Measurements from ENCODE around the gene FURIN. TPM values are rescaled to one million over a fixed set of nuclear protein-coding genes. Genes with fewer than 3 reads are reported as not detected.

Gene FURIN
- total RNA-seq, 4 donors from 2014 or later = 61.6 to 120 (median 100) TPM

- 88% methylated on average over 22 of the region's 22 CpGs for WGBS
- DNase-seq (ENCODE audit: low spot score in 2 of 2) = no peak
- no peak overlapping the region for H3K4me3 ChIP-seq
- peaks cover 100% of the 10 kb centered on the region for H3K36me3 ChIP-seq
- H3K9me3 ChIP-seq = no peaks in the 10 kb centered on the region
- no peak overlapping the region for H3K27ac ChIP-seq
- H3K4me1 ChIP-seq = no peaks in the 10 kb centered on the region
- TF ChIP-seq, protein P1, sequence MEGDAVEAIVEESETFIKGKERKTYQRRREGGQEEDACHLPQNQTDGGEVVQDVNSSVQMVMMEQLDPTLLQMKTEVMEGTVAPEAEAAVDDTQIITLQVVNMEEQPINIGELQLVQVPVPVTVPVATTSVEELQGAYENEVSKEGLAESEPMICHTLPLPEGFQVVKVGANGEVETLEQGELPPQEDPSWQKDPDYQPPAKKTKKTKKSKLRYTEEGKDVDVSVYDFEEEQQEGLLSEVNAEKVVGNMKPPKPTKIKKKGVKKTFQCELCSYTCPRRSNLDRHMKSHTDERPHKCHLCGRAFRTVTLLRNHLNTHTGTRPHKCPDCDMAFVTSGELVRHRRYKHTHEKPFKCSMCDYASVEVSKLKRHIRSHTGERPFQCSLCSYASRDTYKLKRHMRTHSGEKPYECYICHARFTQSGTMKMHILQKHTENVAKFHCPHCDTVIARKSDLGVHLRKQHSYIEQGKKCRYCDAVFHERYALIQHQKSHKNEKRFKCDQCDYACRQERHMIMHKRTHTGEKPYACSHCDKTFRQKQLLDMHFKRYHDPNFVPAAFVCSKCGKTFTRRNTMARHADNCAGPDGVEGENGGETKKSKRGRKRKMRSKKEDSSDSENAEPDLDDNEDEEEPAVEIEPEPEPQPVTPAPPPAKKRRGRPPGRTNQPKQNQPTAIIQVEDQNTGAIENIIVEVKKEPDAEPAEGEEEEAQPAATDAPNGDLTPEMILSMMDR (IDR thresholded peaks at IDR 0.05) = no peak
- no peak for TF ChIP-seq POLR2A (IDR thresholded peaks at IDR 0.05)
- no peak for TF ChIP-seq EP300 (IDR thresholded peaks at IDR 0.05)
- TF ChIP-seq POLR2AphosphoS5 (IDR thresholded peaks at IDR 0.05) = no peak
- no peaks in the 10 kb centered on the region for H3K27me3 ChIP-seq
These were observed 46.1 kb downstream of the FURIN start for GRCh38 chr15:90914305-90915080.

DNA sequence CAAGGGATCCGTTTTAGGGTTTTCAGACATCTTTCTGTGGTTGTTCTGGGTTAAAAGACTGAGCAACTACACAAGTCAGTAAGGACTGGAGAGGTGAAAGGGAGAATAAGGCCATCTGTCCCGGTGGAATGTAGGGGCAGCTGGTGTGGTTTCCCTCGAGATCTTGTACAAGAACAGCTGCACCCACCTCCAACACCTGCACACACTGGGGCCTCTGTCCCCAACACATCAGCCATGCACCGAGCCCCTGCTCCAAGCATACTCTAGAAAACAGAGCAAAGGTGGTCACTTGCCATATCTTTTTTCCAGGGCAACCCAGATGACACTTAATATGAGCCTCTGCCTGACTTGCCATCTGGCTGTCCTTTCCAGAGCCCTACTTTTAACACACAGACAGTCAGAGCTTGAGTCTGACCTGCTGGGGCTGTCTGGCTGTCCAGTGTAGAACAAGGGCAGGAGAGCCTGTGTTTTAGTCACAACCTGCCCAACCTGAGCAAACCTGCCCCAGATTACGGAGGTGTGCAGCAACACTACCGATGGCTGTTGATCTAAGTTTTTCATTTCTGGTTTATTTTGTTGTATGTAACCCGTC is 46.9 kb downstream of the FURIN start:
- 85% methylated on average over 7 of the region's 7 CpGs for WGBS
- TF ChIP-seq POLR2AphosphoS5 (IDR thresholded peaks at IDR 0.05) (no peak), POLR2A (IDR thresholded peaks at IDR 0.05) (no peak)
- TF ChIP-seq, protein P1 (IDR thresholded peaks at IDR 0.05) = no peak
- peaks cover 100% of the 10 kb centered on the region for H3K36me3 ChIP-seq
- DNase-seq (ENCODE audit: low spot score in 2 of 2) = no peak
- no peaks in the 10 kb centered on the region for H3K4me1 ChIP-seq
- no peak overlapping the region for H3K27ac ChIP-seq
- no peaks in the 10 kb centered on the region for H3K9me3 ChIP-seq
- no peaks in the 10 kb centered on the region for H3K27me3 ChIP-seq
- H3K4me3 ChIP-seq = no peak overlapping the region

DNA sequence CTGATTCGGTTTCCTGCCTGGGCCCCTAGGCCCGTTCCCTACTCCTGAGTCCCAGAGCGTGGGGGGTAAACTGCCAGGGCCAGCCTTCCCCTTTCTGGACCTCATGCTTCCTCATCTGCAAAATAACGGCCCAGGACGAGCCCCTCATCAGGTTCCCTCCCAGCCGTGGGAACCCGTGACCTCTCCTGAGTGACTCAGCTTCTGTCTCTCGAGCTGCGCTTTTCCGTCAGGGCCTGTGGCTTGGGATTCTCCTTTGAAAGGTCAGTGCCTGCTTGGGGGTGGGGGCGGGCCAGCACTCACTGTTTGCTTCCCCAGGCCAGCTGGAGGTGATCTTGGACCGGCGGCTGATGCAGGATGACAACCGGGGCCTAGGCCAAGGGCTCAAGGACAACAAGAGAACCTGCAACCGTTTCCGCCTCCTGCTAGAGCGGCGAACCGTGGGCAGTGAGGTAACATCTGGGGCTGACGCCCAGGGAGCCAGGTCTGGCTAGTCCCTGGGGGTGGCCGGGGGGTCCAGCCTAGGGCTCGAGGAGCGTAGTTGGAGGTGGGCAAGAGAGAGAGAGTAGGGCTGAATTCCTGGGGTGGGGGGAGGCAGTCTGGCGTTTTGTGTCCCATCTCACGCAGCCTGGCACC is 47.5 kb downstream of the FURIN start:
- Histone ChIP-seq H3K27me3 (no peaks in the 10 kb centered on the region), H3K36me3 (peaks cover 100% of the 10 kb centered on the region), H3K4me1 (no peaks in the 10 kb centered on the region), H3K27ac (no peak overlapping the region), H3K9me3 (no peaks in the 10 kb centered on the region), H3K4me3 (no peak overlapping the region)
- WGBS = 72% methylated on average over 25 of the region's 25 CpGs
- no peak for TF ChIP-seq EP300 (IDR thresholded peaks at IDR 0.05)
- TF ChIP-seq, protein P1 (IDR thresholded peaks at IDR 0.05) = no peak
- no peak for TF ChIP-seq POLR2A (IDR thresholded peaks at IDR 0.05)
- no peak for DNase-seq (ENCODE audit: low spot score in 2 of 2)

DNA sequence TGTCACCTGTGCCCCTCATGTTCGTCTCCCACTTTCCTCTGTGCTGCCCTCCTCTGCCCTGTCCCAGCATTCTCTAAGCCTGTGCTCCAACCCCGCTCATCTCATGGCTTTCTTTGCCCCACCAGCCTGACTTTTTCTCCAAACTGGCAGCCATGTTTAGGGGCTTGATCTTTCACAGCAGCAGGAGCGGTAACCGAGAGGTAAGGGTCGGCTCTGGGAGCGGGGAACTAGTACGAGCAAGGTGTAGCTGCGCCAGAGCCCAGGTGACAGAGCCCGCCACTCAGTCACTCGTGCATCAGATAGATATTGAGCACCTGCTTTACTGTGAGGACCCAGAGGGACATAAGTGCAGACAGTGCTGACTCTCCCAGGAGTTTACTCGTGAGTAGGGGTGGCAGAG is 48.1 kb downstream of the FURIN start:
- H3K4me3 ChIP-seq = no peak overlapping the region
- DNase-seq (ENCODE audit: low spot score in 2 of 2) = no peak
- H3K27ac ChIP-seq = no peak overlapping the region
- TF ChIP-seq POLR2AphosphoS5 (IDR thresholded peaks at IDR 0.05) = no peak
- TF ChIP-seq, protein P1 (IDR thresholded peaks at IDR 0.05) = no peak
- TF ChIP-seq EP300 (IDR thresholded peaks at IDR 0.05) = no peak
- no peak for TF ChIP-seq POLR2A (IDR thresholded peaks at IDR 0.05)
- WGBS = 92% methylated on average over 11 of the region's 11 CpGs
- no peaks in the 10 kb centered on the region for H3K27me3 ChIP-seq
- peaks cover 100% of the 10 kb centered on the region for H3K36me3 ChIP-seq
- H3K4me1 ChIP-seq = no peaks in the 10 kb centered on the region
- H3K9me3 ChIP-seq = no peaks in the 10 kb centered on the region

DNA sequence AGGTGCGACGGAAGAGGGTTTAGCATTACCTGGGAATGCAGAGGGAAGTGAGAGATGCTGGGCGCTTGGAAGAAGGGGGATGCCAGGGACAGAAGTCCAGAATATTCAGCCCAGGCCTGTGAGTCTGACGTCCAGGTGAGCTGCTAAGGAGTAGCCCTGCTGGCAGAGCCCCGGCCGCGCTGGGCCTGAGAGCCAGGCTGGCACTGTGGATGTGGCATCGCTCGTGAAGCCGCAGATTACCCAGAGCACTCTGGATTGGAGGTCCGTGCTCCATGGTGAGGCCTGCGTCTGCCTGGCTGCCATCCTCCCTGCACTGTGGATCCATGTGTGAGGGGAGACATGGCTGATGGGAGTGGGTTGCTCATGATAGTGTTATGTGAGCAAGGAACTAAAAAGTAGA is 49.2 kb downstream of the FURIN start:
- H3K36me3 ChIP-seq = peaks cover 91% of the 10 kb centered on the region
- DNase-seq (ENCODE audit: low spot score in 2 of 2) = no peak
- H3K4me1 ChIP-seq = no peaks in the 10 kb centered on the region
- H3K9me3 ChIP-seq = no peaks in the 10 kb centered on the region
- 93% methylated on average over 12 of the region's 12 CpGs for WGBS
- no peak overlapping the region for H3K4me3 ChIP-seq
- no peaks in the 10 kb centered on the region for H3K27me3 ChIP-seq
- TF ChIP-seq, protein P1 (IDR thresholded peaks at IDR 0.05) = no peak
- TF ChIP-seq POLR2A (IDR thresholded peaks at IDR 0.05) (no peak), POLR2AphosphoS5 (IDR thresholded peaks at IDR 0.05) (no peak), EP300 (IDR thresholded peaks at IDR 0.05) (no peak)
- H3K27ac ChIP-seq = no peak overlapping the region
